HepG2 (cell line): ENCODE data around the gene MYOM1. TPM values are rescaled to one million over a fixed set of nuclear protein-coding genes. Genes with fewer than 3 reads are reported as not detected.

Source experiments
- ATF4 ChIP-seq, 2 experiments: fragments of 450-650 bp in 1 of 2; sonication (generic) in 1 of 2; formaldehyde crosslinking; IDR thresholded peaks; 2 replicates each; pipeline versions ENCODE4 v1.5.0 to v1.8.0; 2020 to 2022; ENCODE audit warnings: mild to moderate bottlenecking in 1 of 2, missing genetic modification reagents in 1 of 2
- CBX2 ChIP-seq, 2 experiments: fragments of 200-600 bp in 1 of 2; sonication (generic); formaldehyde crosslinking in 1 of 2; IDR thresholded peaks; 2 replicates each; pipeline versions ENCODE4 v1.7.0 to v1.8.1; 2018 to 2022; ENCODE audit warnings: low read depth in 2 of 2, low read length in 1 of 2, mild to moderate bottlenecking in 1 of 2, missing genetic modification reagents in 1 of 2
- CBX5 ChIP-seq: sonication (generic); formaldehyde crosslinking; IDR thresholded peaks from 2 replicates; pipeline ENCODE4 v1.4.0; 2020; ENCODE audit warnings: missing genetic modification reagents, borderline replicate concordance
- CCAR2 ChIP-seq: fragments of 200-400 bp; formaldehyde crosslinking; optimal IDR thresholded peaks from 2 replicates; pipeline ENCODE3; 2018; ENCODE audit warnings: low read depth, mild to moderate bottlenecking, low read length, moderate library complexity
- CENPX ChIP-seq: sonication (generic); formaldehyde crosslinking; IDR thresholded peaks from 2 replicates; pipeline ENCODE4 v1.9.0; 2021; ENCODE audit warnings: mild to moderate bottlenecking, missing genetic modification reagents, moderate library complexity
- FOXM1 ChIP-seq: sonication (generic); formaldehyde crosslinking; IDR thresholded peaks from 2 replicates; pipeline ENCODE4 v1.5.0; 2020; ENCODE audit warnings: missing genetic modification reagents
- GTF3A ChIP-seq: sonication (generic); formaldehyde crosslinking; conservative IDR thresholded peaks from 2 replicates; pipeline ENCODE4 v1.4.0; 2020; ENCODE audit warnings: mild to moderate bottlenecking, missing genetic modification reagents
- KLF15 ChIP-seq: sonication (generic); formaldehyde crosslinking; IDR thresholded peaks from 2 replicates; pipeline ENCODE4 v1.8.1; 2023; ENCODE audit warnings: borderline replicate concordance, mild to moderate bottlenecking, inconsistent platforms, missing genetic modification reagents, mixed read lengths
- KLF9 ChIP-seq: IDR thresholded peaks from 2 replicates; pipeline ENCODE4 v1.6.1; 2016; ENCODE audit warnings: low read depth
- MATR3 ChIP-seq: sonication (generic); formaldehyde crosslinking; IDR thresholded peaks from 2 replicates; pipeline ENCODE4 v1.4.0; 2020; ENCODE audit warnings: missing genetic modification reagents
- MED8 ChIP-seq: sonication (generic); formaldehyde crosslinking; IDR thresholded peaks from 2 replicates; pipeline ENCODE4 v1.8.1; 2023; ENCODE audit warnings: mild to moderate bottlenecking, missing genetic modification reagents; ENCODE audit not compliant: insufficient replicate concordance
- MLLT10 ChIP-seq: sonication (generic); formaldehyde crosslinking; IDR thresholded peaks from 2 replicates; pipeline ENCODE4 v1.4.0; 2020; ENCODE audit warnings: missing genetic modification reagents
- MXD1 ChIP-seq: sonication (generic); formaldehyde crosslinking; IDR thresholded peaks from 2 replicates; pipeline ENCODE4 v1.4.0; 2020; ENCODE audit warnings: mild to moderate bottlenecking, missing genetic modification reagents
- RBAK ChIP-seq: sonication (generic); formaldehyde crosslinking; IDR thresholded peaks from 2 replicates; pipeline ENCODE4 v1.5.1; 2020; ENCODE audit warnings: mild to moderate bottlenecking, missing genetic modification reagents
- REL ChIP-seq: sonication (generic); formaldehyde crosslinking; conservative IDR thresholded peaks from 2 replicates; pipeline ENCODE4 v1.8.0; 2022; ENCODE audit warnings: mild to moderate bottlenecking, missing genetic modification reagents, moderate library complexity
- SATB2 ChIP-seq: sonication (generic); formaldehyde crosslinking; IDR thresholded peaks from 2 replicates; pipeline ENCODE4 v1.5.0; 2020; ENCODE audit warnings: missing genetic modification reagents
- SP140L ChIP-seq: sonication (generic); formaldehyde crosslinking; IDR thresholded peaks from 2 replicates; pipeline ENCODE4 v1.4.0; 2020; ENCODE audit warnings: missing genetic modification reagents, borderline replicate concordance
- TAF15 ChIP-seq: fragments of 200-400 bp; formaldehyde crosslinking; IDR thresholded peaks from one replicate; pipeline ENCODE4 v1.6.1; 2018; ENCODE audit warnings: mild to moderate bottlenecking, low read depth, low read length; ENCODE audit not compliant: poor library complexity, severe bottlenecking
- ZHX1 ChIP-seq: sonication (generic); formaldehyde crosslinking; IDR thresholded peaks from 2 replicates; pipeline ENCODE4 v1.8.1; 2022; ENCODE audit warnings: low read depth, mild to moderate bottlenecking, missing genetic modification reagents
- ZMAT3 ChIP-seq: sonication (generic); formaldehyde crosslinking; conservative IDR thresholded peaks from 2 replicates; pipeline ENCODE4 v1.7.0; 2021; ENCODE audit warnings: missing genetic modification reagents
- ZNF335 ChIP-seq: sonication (generic); formaldehyde crosslinking; IDR thresholded peaks from 2 replicates; pipeline ENCODE4 v1.4.0; 2020; ENCODE audit warnings: missing genetic modification reagents
- ZNF569 ChIP-seq: sonication (generic); formaldehyde crosslinking; IDR thresholded peaks from 2 replicates; pipeline ENCODE4 v1.5.0; 2020; ENCODE audit warnings: mild to moderate bottlenecking, missing genetic modification reagents, moderate library complexity, borderline replicate concordance
- ZNF607 ChIP-seq: sonication (generic); formaldehyde crosslinking; IDR thresholded peaks from 2 replicates; pipeline ENCODE4 v1.5.1; 2020; ENCODE audit warnings: missing genetic modification reagents, mild to moderate bottlenecking, borderline replicate concordance
- ZNF629 ChIP-seq: sonication (generic); formaldehyde crosslinking; conservative IDR thresholded peaks from 2 replicates; pipeline ENCODE4 v1.5.0; 2020; ENCODE audit warnings: missing genetic modification reagents
- ZNF639 ChIP-seq: conservative IDR thresholded peaks from 2 replicates; pipeline ENCODE4 v1.6.1; 2018; ENCODE audit warnings: missing genetic modification reagents
- polyA plus RNA-seq, 8 experiments: library from polyadenylated mRNA; depleted of rRNA in 3 of 8; stranded (reverse) in 7 of 8; unstranded in 1 of 8; fragments of >200 nt; fragmentation: Illumina TruSeq in 4 of 8; extraction: Trizol in 4 of 8; gene quantifications; 2 replicates each; pipeline versions ENCODE4 v1.2.1 to v1.2.3, GENCODE V29; 2011 to 2016; ENCODE audit warnings: low read depth in 4 of 8, missing spikeins in 1 of 8, mixed read lengths in 1 of 8; ENCODE audit not compliant: insufficient read depth in 1 of 8
- total RNA-seq, 5 experiments: library from RNA; depleted of rRNA; stranded (reverse); fragments of >200 nt; fragmentation: Illumina TruSeq; extraction: Trizol; gene quantifications; 2 replicates each; pipeline ENCODE4 v1.2.3, GENCODE V29; 2016; ENCODE audit warnings: low read depth in 1 of 5

MYOM1 gene
- total and polyA plus RNA-seq, 2 of the 13 experiments (the other 11 are each of a cell fraction or from before 2014, with no cell fraction given) = 0.46 to 0.98 TPM

- TF ChIP-seq REL (CRISPR knock-in tag) (0 out of 2 replicates have a peak, but pooled peaks have one; percentile 64), MLLT10 (CRISPR knock-in tag) (no peak), ZNF639 (CRISPR knock-in tag) (peak; percentile 62; the same call in 1 of the 2 replicates), MXD1 (no peak), TAF15 (no peak), FOXM1 (CRISPR knock-in tag) (no peak), ZNF569 (no peak), ATF4 (CRISPR knock-in tag; IDR thresholded peaks at IDR 0.05) (peak in 1 of 2 experiments; percentile 60; a peak in 2 of 4 replicates), ZNF629 (no peak), ZHX1 (CRISPR knock-in tag) (no peak), ZMAT3 (no peak), MATR3 (no peak), KLF15 (CRISPR knock-in tag) (no peak), ZNF607 (CRISPR knock-in tag) (peak; percentile 71; the same call in 1 of the 2 replicates), CENPX (CRISPR knock-in tag) (no peak), CCAR2 (peak; percentile 47), RBAK (CRISPR knock-in tag) (no peak), KLF9 (0 out of 2 replicates have a peak, but pooled peaks have one; percentile 71), MED8 (CRISPR knock-in tag) (no peak), ZNF335 (no peak), CBX5 (peak; percentile 88; the same call in 1 of the 2 replicates), GTF3A (CRISPR knock-in tag) (no peak; the same call in 1 of the 2 replicates), SP140L (CRISPR knock-in tag) (peak; percentile 87; the same call in 1 of the 2 replicates), SATB2 (CRISPR knock-in tag) (no peak), CBX2 (IDR thresholded peaks at IDR 0.05; ENCODE audit: low read depth, low read length) (no peak), CBX2 (CRISPR knock-in tag; IDR thresholded peaks at IDR 0.05; ENCODE audit: low read depth) (no peak)
These were observed 26.3 kb upstream of the MYOM1 start (continued) for GRCh38 chr18:3245853-3246634.
